Measurements from ENCODE around the gene LIPF.
"Not testable (repeated sequence)": the region's sequence is repeated elsewhere in the genome, so short reads cannot be mapped to it uniquely, and the experiment has no call there.

DNA sequence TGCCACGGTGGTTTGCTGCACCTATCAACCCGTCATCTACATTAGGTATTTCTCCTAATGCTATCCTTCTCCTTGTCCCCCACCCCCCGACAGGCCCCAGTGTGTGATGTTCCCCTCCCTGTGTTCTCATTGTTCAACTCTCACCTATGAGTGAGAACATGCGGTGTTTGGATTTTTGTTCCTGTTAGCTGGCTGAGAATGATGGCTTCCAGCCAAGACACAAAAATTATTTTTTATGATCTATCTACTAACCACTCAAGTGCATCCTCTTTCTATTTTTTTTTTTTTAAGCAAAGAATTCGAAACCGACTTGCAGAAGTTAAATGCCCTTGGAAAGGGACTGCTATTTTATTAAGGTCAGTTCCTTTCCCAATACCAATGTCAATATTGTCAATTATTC lies 45.1 kb downstream of the LIPF start:
- TF ChIP-seq, protein P1, sequence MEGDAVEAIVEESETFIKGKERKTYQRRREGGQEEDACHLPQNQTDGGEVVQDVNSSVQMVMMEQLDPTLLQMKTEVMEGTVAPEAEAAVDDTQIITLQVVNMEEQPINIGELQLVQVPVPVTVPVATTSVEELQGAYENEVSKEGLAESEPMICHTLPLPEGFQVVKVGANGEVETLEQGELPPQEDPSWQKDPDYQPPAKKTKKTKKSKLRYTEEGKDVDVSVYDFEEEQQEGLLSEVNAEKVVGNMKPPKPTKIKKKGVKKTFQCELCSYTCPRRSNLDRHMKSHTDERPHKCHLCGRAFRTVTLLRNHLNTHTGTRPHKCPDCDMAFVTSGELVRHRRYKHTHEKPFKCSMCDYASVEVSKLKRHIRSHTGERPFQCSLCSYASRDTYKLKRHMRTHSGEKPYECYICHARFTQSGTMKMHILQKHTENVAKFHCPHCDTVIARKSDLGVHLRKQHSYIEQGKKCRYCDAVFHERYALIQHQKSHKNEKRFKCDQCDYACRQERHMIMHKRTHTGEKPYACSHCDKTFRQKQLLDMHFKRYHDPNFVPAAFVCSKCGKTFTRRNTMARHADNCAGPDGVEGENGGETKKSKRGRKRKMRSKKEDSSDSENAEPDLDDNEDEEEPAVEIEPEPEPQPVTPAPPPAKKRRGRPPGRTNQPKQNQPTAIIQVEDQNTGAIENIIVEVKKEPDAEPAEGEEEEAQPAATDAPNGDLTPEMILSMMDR (conservative IDR thresholded peaks at IDR 0.05 in 1 of 2, IDR thresholded peaks at IDR 0.05 in 1 of 2; ENCODE audit: extremely low read depth in 1 of 2, insufficient read depth in 1 of 2, low read depth in 1 of 2, low read length in 2 of 2) = not testable (repeated sequence)
- not testable (repeated sequence) for TF ChIP-seq EZH2 (IDR thresholded peaks at IDR 0.05; ENCODE audit: borderline replicate concordance, low read length)

All from mammary epithelial cell (primary cell).